HG02678 (cell line): ENCODE measurements around the gene LZTS3.
"Not testable (repeated sequence)": the region's sequence is repeated elsewhere in the genome, so short reads cannot be mapped to it uniquely, and the experiment has no call there.

Source experiments
- ATAC-seq: cut with Tn5 transposase; IDR thresholded peaks from one replicate; pipeline ENCODE4 v1.9.1; 2021; ENCODE audit warnings: mild to moderate bottlenecking, moderate library complexity; ENCODE audit not compliant: unreplicated experiment

The LZTS3 gene

GRCh38 chr20:3168829-3169590, 4.3 kb downstream of the LZTS3 start:
- ATAC-seq: no peak

- ATAC-seq: no peak
These were observed 5.1 kb downstream of the LZTS3 start for GRCh38 chr20:3168079-3168828.

DNA sequence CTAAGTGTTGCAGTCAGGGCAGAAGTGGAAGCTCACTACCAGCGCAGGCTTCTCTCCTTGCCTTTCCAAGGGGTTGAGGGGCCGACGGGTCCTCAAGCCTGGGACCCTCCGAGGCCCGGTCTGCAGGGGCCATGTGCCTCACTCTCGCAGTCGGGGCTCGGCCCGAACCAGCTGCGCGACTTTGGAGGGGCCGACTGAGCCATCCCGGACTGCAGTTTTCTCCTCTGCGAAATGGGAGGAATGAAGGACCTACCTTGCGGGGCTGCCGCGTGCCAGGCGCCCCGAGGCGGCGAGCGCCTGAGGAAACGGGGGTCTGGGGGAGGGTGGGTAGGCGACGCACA, 5.6 kb downstream of the LZTS3 start:
- ATAC-seq: no peak

GRCh38 chr20:3166913-3167342, 6.4 kb downstream of the LZTS3 start:
- no peak for ATAC-seq

DNA sequence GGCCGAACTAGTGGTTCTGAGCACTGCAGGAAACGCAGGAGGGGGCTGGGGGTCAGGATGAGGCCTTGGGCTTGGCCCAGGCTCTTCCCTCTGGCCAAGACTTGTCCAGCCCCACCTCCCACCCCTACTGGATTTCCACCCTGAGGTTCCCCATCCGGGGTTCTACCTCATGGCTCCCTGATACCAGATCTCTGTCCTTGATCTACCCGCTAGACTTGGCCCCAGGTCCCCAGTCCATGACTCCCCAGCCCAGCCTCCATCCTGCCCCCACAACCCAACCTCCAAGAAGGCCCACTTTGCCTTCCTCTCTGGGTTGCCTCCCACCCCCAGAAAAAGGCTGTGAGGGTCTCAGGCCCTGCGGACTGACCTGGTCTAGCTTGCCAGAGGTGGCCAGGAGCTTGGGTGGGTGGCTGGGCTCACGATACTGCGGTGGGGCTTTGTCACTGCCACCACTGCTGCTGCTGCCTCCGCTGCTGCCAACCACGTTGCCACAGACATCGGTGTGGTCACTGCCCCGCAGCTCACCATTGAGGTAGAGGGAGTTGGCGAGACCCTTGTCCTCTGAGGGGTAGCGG, 6.9 kb downstream of the LZTS3 start:
- no peak for ATAC-seq

DNA sequence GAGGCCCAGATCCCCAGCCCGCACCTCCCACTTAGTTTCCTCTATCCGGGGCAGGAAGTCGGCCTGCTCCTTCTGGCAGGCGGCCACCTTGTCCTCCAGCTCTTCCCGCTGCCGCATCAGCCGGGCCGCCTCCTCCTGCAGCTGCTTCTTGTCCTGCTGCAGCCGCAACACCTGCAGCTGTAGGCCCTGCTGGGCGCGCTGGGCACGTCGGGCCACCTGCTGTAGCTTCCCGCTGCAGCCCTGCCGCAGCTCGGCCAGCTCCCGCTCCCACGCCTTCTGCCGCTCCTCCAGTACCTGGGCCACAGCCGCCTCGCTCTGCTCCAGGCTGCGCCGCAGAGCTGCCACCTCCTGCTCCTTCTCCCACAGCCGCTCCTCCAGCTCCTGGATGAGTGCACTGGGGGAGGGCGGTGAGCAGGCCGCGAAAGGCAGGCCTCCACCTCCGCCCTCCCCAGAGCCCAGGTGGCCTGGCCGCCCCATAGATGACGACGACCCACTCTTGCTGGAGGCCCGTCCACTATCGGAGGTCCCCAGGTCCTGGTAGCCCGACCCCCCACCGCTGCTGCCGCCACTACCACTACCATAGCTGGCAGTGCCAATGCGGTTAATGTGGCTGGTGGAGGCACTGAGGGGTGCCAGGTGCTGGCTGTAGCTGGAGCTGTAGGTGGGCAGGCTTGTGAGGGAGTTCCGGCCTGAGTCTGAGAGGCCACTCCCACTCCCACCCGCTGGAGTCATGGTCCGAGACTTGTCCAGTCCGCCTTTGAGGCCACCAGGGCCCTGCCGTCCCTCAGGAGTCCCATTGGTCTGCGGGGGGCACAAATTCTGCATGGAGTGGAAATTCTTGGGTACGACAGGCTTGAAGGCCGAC, 7.6 kb downstream of the LZTS3 start:
- ATAC-seq: no peak

DNA sequence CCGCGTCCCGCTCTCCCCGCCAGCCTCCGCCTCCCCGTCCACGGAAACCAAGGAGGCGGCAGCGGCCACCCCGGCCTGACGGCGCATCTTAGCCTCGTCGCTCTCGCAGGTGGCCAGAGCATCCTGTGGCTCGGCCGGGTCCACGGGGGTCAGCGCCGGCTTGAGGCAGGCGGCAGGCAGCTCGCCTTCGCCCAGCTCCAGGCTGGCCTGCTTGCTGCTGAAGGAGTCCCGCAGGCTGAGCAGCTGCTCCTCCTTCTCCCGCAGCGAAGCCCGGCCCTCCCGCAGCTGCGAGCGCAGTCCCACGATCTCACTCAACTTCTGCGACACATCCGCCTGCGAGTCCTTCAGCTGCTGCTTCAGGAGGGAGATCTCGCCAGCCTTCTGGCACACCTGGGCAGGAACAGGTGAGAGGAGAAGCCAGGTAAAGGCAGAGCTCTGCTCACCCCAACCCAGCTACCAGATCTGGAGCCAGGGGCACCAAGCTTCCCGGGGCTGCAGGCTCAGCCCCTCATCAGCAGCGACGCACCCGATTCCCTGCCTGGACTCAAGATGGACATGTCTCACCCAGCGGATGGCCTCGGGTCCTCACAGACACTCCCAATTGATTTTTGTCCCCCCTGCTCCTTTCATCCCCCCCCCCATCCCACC, 8.5 kb downstream of the LZTS3 start:
- ATAC-seq: no peak

DNA sequence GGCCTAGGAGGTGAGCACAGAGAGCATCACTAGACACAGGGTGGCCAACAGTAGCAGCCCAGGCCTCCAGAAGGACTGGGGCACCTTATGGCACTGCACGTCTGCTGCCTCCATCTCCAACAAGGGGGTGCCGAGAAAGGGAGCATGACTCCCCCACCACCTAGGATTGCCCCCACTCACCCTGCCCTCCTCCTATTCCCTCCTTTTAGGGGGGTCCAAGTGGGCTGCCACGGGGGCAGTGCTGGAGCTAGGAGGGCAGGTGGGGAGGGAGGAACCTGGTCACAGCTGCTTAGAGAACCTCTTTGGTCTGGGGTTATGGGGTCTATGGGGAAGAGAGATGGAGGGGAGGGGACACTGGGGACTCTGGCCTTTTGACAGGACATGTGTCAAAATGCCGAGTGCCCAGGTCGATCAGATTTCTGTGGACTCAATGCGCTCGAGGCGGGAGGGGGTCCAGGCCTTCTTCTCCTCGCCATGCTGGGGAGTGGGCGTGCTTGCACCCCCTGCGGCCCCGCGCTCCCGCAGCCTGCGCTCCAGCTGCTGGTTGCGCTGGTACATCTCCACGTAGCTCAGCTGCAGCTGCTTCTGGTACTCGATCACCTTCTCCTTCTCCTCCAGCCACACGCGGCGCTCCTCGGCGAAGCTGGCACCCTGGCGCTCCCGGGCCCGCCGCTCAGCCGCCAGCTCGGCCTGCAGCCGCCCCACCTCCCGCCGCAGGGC, 9.1 kb downstream of the LZTS3 start:
- no peak for ATAC-seq

DNA sequence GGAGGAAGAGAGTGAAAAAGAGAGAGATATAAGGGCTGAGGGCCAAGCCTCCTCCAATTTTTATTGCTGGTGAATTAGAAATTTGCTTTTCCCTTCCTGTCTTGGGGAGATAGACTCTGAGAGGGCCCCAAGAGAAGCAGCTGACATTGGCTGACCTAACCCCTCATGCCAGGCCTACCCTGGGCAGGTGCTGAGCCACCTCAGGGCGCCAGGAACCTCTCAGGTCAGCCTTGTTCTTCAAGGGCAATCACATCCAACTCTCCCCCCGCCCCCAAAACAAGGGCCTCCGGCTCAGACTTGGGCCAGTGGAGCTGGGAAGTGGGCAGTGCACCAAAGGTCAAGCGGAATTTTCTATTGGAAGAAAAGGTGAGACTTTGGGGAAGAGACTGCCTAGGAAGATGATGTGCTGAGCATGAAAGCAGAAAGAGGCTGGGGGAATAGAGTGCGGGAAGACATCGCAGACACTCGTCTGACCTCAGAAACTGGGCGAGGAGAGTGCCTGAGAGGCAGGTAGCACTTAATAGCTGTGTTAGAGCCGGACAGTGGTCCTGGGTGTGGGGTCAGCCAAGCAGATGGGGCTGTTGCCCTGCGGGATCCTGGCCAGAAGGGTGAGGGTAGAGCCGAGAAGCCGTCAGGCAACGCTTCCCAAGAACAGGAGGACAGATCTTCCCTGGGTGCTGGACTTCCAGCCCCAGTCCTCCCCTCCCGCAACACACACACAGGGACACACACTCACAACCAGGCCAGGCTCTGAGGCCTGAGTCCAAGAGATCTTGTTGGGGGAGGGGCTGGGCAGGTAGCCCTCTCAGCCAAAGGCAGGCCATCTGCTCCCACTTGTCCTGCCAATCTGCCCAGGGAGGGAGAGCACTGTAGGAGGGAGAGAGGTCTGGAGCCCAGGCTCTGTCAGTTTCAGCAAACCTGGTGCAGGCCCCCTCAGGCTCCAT, 10.0 kb downstream of the LZTS3 start:
- ATAC-seq: no peak

GRCh38 chr20:3162080-3162611, 11.2 kb downstream of the LZTS3 start:
- no peak for ATAC-seq

DNA sequence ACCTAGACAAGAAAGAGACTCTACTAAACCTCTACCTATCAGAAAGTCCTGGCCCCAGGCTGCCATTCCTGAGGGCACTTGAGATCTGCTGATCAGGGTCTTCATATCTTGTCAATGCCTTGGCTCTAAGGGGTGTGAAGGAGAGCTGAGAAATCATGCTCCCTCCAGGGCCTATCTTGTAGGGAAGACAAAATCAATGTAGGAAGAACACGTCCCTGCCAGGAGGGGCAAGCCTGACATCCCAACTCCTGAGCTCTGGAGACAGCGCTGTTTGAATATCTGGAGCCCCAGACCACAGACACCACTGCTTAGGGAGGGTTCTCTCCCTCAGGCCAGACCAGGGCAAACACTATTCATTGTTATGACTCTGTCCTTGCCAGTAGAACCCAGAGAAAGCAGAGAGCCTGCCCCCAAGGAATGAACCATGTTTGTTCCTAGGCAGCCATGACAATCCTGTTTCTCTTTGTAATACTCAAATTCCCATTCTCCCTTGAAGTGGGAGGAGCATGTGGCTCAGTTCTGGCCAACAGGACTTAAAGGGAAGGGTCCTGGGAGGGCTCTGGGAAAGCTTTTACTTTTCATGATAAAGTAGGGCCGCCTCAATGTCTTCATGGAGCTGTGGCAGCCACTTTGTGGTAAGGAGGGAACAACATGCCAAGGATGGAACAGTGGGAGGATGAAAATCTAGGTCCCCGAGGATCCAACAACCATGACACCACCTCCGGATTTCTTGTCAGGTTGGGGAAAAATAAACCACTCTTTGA, 11.9 kb downstream of the LZTS3 start:
- no peak for ATAC-seq

DNA sequence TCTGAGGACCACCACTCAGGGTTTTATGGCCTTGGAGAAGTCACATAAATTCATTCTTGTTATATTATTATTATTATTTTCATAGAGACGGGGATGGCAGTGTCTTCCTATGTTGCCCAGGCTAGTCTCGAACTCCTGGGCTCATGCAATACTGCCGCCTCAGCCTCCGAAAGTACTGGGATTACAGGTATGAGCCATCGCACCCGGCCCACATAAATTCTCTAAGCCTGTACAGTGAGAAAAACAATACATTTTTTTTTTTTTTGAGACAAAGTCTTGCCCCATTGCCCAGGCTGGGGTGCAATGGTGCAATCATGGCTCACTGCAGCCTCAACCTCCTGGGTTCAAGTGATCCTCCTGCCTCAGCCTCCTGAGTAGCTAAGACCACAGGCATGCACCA, 12.9 kb downstream of the LZTS3 start:
- ATAC-seq: no peak

GRCh38 chr20:3158968-3159431, 14.3 kb downstream of the LZTS3 start:
- ATAC-seq: no peak

DNA sequence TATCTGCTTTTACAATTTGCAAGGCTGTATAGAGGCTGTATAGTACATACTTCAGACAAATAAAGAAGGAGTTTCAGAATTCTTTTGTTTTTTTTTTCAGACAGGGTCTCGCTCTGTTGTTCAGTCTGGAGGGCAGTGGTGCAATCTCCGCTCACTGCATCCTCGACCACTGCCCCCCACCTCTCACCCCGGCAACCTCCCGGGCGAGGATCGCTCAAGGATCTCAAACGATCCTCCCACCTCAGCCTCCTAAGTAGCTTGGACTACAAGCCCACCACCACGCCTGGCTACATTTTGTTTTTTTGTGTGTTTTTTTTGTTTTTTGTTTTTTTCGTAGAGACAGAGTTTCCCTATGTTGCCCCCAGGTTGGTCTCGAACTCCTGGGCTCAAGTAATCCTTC, 15.5 kb downstream of the LZTS3 start:
- ATAC-seq: no peak

DNA sequence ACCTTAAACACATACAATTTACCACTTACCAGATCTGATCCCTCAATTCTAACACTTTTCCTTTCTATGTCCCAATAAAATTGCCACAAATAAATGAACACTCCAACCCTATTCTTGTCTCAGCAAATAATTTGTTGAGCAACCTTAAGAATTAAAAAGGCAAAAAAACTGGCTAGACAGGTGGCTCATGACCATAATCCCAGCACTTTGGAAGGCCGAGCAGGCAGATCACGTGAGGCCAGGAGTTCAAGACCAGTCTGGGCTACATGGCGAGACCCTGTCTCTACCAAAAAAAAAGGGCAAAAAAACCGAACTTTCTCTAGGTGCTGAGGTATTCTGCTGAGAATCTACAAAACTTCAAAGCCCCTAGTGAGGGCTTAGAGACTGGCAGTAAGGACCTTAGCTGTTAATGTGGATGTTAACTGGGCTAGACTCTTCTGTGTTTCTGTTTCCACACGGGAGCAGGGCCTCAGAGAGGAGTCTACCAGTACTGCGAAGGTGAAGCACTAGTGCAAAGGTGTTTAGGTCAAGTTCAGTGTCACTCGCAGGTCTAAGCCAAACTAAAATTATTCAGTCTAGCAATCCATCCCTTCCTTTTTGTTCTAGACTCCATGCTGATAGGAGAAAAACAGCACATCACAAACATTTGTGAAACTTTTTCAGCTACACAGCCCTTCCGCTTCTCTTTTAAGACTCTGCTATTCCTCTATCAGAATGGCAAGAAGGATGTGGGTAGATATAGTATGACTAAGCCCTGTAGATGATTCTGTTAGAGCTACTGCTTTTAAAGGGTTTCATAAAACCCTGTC, 16.3 kb downstream of the LZTS3 start:
- peak; percentile 61 for ATAC-seq

- not testable (repeated sequence) for ATAC-seq
These were observed 21.2 kb downstream of the LZTS3 start for GRCh38 chr20:3152057-3152644.

DNA sequence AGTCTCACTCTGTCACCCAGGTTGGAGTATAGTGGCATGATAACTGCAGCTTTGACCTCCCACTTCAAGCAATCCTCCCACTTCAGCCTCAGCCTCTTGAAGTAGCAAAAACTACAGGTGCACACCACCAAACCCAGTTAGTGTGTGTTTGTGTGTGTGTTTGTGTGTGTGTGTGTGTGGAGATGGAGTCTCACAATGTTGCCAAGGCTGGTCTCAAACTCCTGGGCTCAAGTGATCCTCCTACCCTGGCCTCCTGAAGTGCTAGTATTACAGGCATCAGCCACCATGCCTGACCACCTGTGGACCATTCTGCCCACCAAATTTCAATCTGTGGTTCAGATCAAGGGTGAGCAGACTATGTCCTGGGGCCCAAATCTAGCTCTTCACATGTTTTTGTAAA, 22.4 kb downstream of the LZTS3 start:
- no peak for ATAC-seq
